CD14-positive monocyte (primary cell): Measurements from ENCODE around the gene ZNF48. TPM values are rescaled to one million over a fixed set of nuclear protein-coding genes. Genes with fewer than 3 reads are reported as not detected.

Source experiments
- DNase-seq, 3 donors: peaks; one replicate each; pipeline ENCODE4 v3.0.0-alpha.2; 2011 to 2022
- H2AFZ ChIP-seq: 2 replicates; pipeline ENCODE4 v1.6.0; 2012; ENCODE audit warnings: mild to moderate bottlenecking, low read depth, low read length, inconsistent platforms; ENCODE audit not compliant: insufficient read depth, poor library complexity, severe bottlenecking
- H3K27ac ChIP-seq, 2 donors: 1 replicate in 1 of 2; 2 replicates in 1 of 2; pipeline ENCODE4 v1.5.1; 2012 to 2013; ENCODE audit warnings: low read length in 2 of 2, control low read depth in 1 of 2, inconsistent platforms in 1 of 2, low read depth in 1 of 2, mild to moderate bottlenecking in 1 of 2
- H3K27me3 ChIP-seq, 2 donors: one replicate each; pipeline versions ENCODE4 v1.6.0 to v1.6.1; 2011 to 2013; ENCODE audit warnings: low read length in 2 of 2; ENCODE audit not compliant: control insufficient read depth in 2 of 2, insufficient read depth in 2 of 2
- H3K36me3 ChIP-seq, 2 donors: replicated peaks in 1 of 2; 1 replicate in 1 of 2; 2 replicates in 1 of 2; pipeline versions ENCODE4 v1.5.1 to v1.6.1; 2012 to 2013; ENCODE audit warnings: low read length in 2 of 2, control low read depth in 1 of 2, inconsistent platforms in 1 of 2, mild to moderate bottlenecking in 1 of 2; ENCODE audit not compliant: insufficient read depth in 2 of 2, control insufficient read depth in 1 of 2
- H3K4me1 ChIP-seq, 2 donors: 1 replicate in 1 of 2; 2 replicates in 1 of 2; pipeline versions ENCODE4 v1.5.1 to v1.6.1; 2012 to 2013; ENCODE audit warnings: low read length in 2 of 2, control low read depth in 1 of 2, inconsistent platforms in 1 of 2, mild to moderate bottlenecking in 1 of 2, moderate library complexity in 1 of 2; ENCODE audit not compliant: insufficient read depth in 2 of 2, control insufficient read depth in 1 of 2
- H3K4me2 ChIP-seq: replicated peaks from 2 replicates; pipeline ENCODE3; 2012; ENCODE audit warnings: low read length, moderate library complexity, mild to moderate bottlenecking; ENCODE audit not compliant: poor library complexity, severe bottlenecking; ENCODE audit errors: extremely low read depth
- H3K4me3 ChIP-seq, 3 experiments: fragments of 200-600 bp in 1 of 3; sonication (generic) in 1 of 3; replicated peaks in 1 of 3; 1 replicate in 2 of 3; 2 replicates in 1 of 3; pipeline ENCODE4 v1.5.1; 2011 to 2013; ENCODE audit warnings: low read length in 3 of 3, mild to moderate bottlenecking in 3 of 3, control low read depth in 2 of 3, low read depth in 2 of 3, inconsistent platforms in 1 of 3, moderate library complexity in 1 of 3
- H3K79me2 ChIP-seq: 2 replicates; pipeline ENCODE4 v1.6.0; 2012; ENCODE audit warnings: mild to moderate bottlenecking, control low read depth, inconsistent platforms, low read length, moderate library complexity; ENCODE audit not compliant: insufficient read depth
- H3K9ac ChIP-seq: 2 replicates; pipeline ENCODE4 v1.6.0; 2017; ENCODE audit warnings: low read length, mild to moderate bottlenecking; ENCODE audit not compliant: insufficient read depth, poor library complexity, severe bottlenecking
- H3K9me3 ChIP-seq, 2 donors: replicated peaks in 1 of 2; 1 replicate in 1 of 2; 2 replicates in 1 of 2; pipeline versions ENCODE4 v1.5.1 to v1.6.1; 2012 to 2013; ENCODE audit warnings: low read length in 2 of 2, control low read depth in 1 of 2; ENCODE audit not compliant: control insufficient read depth in 1 of 2, insufficient read depth in 1 of 2
- H4K20me1 ChIP-seq: 2 replicates; pipeline ENCODE4 v1.6.0; 2012; ENCODE audit warnings: mild to moderate bottlenecking, low read length, control low read depth, moderate library complexity; ENCODE audit not compliant: insufficient read depth
- H3K27ac Mint-ChIP-seq, 7 donors: one replicate each; pipeline ENCODE4 v1.8.0; 2020; ENCODE audit warnings: mild to moderate bottlenecking in 7 of 7, mixed read lengths in 7 of 7, moderate library complexity in 6 of 7, inconsistent platforms in 2 of 7
- H3K27me3 Mint-ChIP-seq, 3 donors: one replicate each; pipeline ENCODE4 v1.8.0; 2021 to 2022; ENCODE audit warnings: low read depth in 3 of 3, mild to moderate bottlenecking in 3 of 3, mixed read lengths in 3 of 3, moderate library complexity in 3 of 3, inconsistent platforms in 1 of 3
- H3K36me3 Mint-ChIP-seq, 2 donors: one replicate each; pipeline ENCODE4 v1.8.0; 2020; ENCODE audit warnings: mixed read lengths in 2 of 2, inconsistent platforms in 1 of 2, mild to moderate bottlenecking in 1 of 2
- H3K4me1 Mint-ChIP-seq: one replicate; pipeline ENCODE4 v1.8.0; 2020; ENCODE audit warnings: mild to moderate bottlenecking, mixed read lengths
- H3K4me3 Mint-ChIP-seq, 2 donors: one replicate each; pipeline ENCODE4 v1.8.0; 2020; ENCODE audit warnings: mild to moderate bottlenecking in 2 of 2, mixed read lengths in 2 of 2, moderate library complexity in 1 of 2
- H3K9me3 Mint-ChIP-seq, 7 donors: one replicate each; pipeline ENCODE4 v1.8.0; 2020 to 2022; ENCODE audit warnings: mixed read lengths in 7 of 7, mild to moderate bottlenecking in 6 of 7, moderate library complexity in 6 of 7, inconsistent platforms in 2 of 7
- WGBS: methylation state at CpG from one replicate; pipeline ENCODE4 v1.1.5; 2013; ENCODE audit warnings: missing lambda C conversion rate; ENCODE audit not compliant: insufficient coverage; 5-methylcytosine and 5-hydroxymethylcytosine counted together
- intact Hi-C, 2 donors: fragments of 100-400 bp; cut with micrococcal nuclease; formaldehyde crosslinking; loops; one replicate each; pipeline versions ENCODE4 v1.15.0 to v1.15.1; 2023
- polyA plus RNA-seq, 3 donors: library from polyadenylated mRNA; depleted of rRNA in 1 of 3; unstranded in 2 of 3; stranded (reverse) in 1 of 3; fragments of 300-500 nt in 2 of 3; fragments of >200 nt in 1 of 3; fragmentation: Illumina TruSeq in 2 of 3; gene quantifications; 1 replicate in 2 of 3; 2 replicates in 1 of 3; pipeline ENCODE4 v1.2.3, GENCODE V29; 2012 to 2021
- TF ChIP-seq, protein P1 (sequence below): fragments of 200-600 bp; IDR thresholded peaks from one replicate; pipeline ENCODE4 v1.8.0; 2022; ENCODE audit warnings: antibody characterized with exemption, mild to moderate bottlenecking

The ZNF48 gene
- polyA plus RNA-seq, 3 donors, result 0.67 to 1.4 (median 0.93) TPM

DNA sequence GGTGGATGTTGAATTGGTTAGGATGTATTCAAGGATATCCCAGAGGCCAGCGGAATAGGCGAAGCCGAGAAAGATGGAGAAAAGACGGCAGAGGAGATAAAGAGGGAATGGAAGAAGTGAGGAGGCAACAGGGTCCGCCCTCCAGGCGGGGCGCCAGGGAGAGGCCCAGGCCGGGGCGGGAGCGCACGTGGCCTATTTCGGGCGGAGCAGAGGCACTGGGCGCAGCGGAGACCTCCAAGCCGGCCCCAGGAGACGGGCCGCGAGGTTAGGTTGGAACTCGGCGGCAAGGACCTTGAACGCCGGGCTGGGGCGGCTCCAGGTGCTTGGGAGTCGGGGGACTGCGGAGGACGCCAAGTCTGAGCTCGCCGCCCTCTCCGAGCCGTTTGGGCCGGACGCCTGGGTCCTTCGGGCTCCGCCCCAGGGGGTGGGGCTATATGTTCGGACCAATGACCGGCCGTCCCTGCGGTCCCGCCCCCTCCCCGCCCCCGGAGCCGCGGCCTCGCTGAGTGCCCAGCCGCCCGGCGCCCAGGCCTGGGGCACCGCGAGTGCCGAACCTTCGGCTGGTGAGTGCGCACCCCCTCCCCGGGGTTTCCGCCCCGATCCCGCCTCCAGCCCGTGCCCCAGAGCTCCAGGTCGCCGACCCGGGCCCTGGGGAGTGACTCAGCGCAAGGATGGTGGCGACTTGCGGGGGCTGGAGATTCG lies 12.0 kb downstream of the ZNF48 start, which contains the start of gene ZNF771:
Gene ZNF771 (plus strand): TSS at position 505 of the 702 bp plus-strand sequence. CDS start 448 bp downstream, outside the sequence.
- Mint-ChIP-seq H3K27me3 (peaks cover 0 to 4% (median 3%) of the 10 kb centered on the region in 3 donors), H3K27ac (peak within 1 kb of the TSS; percentile 42 to 84 (median 57)), H3K4me3 (peak within 1 kb of the TSS; percentile 86 to 95), H3K9me3 (peaks cover 0 to 2% (median 0%) of the 10 kb centered on the region in 7 donors), H3K36me3 (peaks cover 3 to 5% of the 10 kb centered on the region in 2 donors), H3K4me1 (peaks cover 28% of the 10 kb centered on the region)
- H3K4me3 ChIP-seq, result peak within 1 kb of the TSS; percentile 51 to 74 (median 58)
- DNase-seq, result peak; percentile 80 to 83 (median 81)
- H3K4me1 ChIP-seq, result peaks cover 24 to 40% of the 10 kb centered on the region in 2 donors
- peak within 1 kb of the TSS; percentile 64 for H3K9ac ChIP-seq
- peak within 1 kb of the TSS; percentile 91 for H2AFZ ChIP-seq
- H3K36me3 ChIP-seq, result peaks cover 0 to 7% of the 10 kb centered on the region in 2 donors
- no peaks in the 10 kb centered on the region for H3K79me2 ChIP-seq
- TF ChIP-seq, protein P1, sequence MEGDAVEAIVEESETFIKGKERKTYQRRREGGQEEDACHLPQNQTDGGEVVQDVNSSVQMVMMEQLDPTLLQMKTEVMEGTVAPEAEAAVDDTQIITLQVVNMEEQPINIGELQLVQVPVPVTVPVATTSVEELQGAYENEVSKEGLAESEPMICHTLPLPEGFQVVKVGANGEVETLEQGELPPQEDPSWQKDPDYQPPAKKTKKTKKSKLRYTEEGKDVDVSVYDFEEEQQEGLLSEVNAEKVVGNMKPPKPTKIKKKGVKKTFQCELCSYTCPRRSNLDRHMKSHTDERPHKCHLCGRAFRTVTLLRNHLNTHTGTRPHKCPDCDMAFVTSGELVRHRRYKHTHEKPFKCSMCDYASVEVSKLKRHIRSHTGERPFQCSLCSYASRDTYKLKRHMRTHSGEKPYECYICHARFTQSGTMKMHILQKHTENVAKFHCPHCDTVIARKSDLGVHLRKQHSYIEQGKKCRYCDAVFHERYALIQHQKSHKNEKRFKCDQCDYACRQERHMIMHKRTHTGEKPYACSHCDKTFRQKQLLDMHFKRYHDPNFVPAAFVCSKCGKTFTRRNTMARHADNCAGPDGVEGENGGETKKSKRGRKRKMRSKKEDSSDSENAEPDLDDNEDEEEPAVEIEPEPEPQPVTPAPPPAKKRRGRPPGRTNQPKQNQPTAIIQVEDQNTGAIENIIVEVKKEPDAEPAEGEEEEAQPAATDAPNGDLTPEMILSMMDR, result no peak
- H3K9me3 ChIP-seq, result no peaks in the 10 kb centered on the region
- intact Hi-C loops, result loop anchor here (5.0 to 10.0 kb wide), 2 partner anchors 52 to 70 kb away; partner anchors contain the start of gene CD2BP2 (in 1 of the 2)
- H3K27ac ChIP-seq, result peak within 1 kb of the TSS in 1 of 2 donors; percentile 8
- peak within 1 kb of the TSS; percentile 85 for H3K4me2 ChIP-seq
- H3K27me3 ChIP-seq, result no peaks in the 10 kb centered on the region
- H4K20me1 ChIP-seq, result no peaks in the 10 kb centered on the region
- under 1% methylated on average over 62 of the region's 65 CpGs for WGBS

DNA sequence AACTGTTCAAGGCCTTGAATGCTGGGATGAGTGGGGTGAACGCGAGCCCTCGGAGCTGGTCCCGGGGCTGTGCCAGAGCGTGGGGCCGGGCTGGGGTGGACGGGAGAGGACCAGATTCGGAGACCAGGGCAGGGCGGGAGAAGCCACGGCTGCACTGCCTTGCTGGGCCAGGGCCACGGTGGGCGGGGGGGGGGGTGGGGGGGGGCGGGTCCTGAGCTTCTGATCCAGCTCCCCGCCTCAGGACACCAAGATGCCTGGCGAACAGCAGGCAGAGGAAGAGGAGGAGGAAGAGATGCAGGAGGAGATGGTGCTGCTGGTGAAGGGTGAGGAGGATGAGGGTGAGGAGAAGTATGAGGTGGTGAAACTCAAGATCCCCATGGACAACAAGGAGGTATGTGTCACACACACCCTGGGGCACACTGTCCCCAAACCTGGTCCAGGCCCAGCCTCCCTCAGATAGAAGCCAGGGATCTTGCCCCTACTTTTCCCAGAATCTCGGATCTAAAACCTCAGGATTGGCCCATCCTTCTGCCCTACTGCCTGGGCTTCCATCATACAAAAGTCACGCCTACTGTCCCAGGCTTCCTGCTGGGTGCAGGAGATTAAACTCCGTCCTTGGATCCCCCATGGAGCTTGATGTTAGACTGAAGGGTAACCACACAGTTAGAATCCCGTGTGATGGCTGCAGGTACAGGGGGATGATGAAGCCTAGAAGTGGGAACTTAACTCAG lies 12.7 kb downstream of the ZNF48 start:
- Mint-ChIP-seq H3K4me3 (peak overlapping the region; percentile 69 to 74), H3K36me3 (peaks cover 3 to 5% of the 10 kb centered on the region in 2 donors), H3K27ac (peak overlapping the region in 2 of 7 donors; percentile 55 to 73), H3K9me3 (peaks cover 0 to 2% (median 0%) of the 10 kb centered on the region in 7 donors), H3K27me3 (peaks cover 0 to 3% (median 1%) of the 10 kb centered on the region in 3 donors), H3K4me1 (peaks cover 27% of the 10 kb centered on the region)
- Histone ChIP-seq H3K4me2 (peak overlapping the region; percentile 85), H3K27me3 (no peaks in the 10 kb centered on the region), H4K20me1 (no peaks in the 10 kb centered on the region), H3K4me3 (peak overlapping the region; percentile 51 to 74 (median 58)), H3K27ac (peak overlapping the region in 1 of 2 donors; percentile 8), H3K36me3 (peaks cover 0 to 9% of the 10 kb centered on the region in 2 donors), H3K9me3 (no peaks in the 10 kb centered on the region), H3K79me2 (no peaks in the 10 kb centered on the region), H3K4me1 (peaks cover 24 to 38% of the 10 kb centered on the region in 2 donors), H3K9ac (peak overlapping the region; percentile 64), H2AFZ (peak overlapping the region; percentile 91)
- no peak for DNase-seq
- intact Hi-C loops, result loop anchor here (2.0 to 10.0 kb wide), 3 partner anchors 37 to 71 kb away; partner anchors contain the start of genes CD2BP2 (in 1 of the 2) and TBC1D10B (in 1 of the 2)
- 82% methylated on average over 4 of the region's 19 CpGs for WGBS
- TF ChIP-seq, protein P1, result no peak
